ENCODE results near the gene EML4. TPM values are rescaled to one million over a fixed set of nuclear protein-coding genes. Genes with fewer than 3 reads are reported as not detected.

The EML4 gene
- total RNA-seq, 1 donor from 2014 or later: 167 TPM

DNA sequence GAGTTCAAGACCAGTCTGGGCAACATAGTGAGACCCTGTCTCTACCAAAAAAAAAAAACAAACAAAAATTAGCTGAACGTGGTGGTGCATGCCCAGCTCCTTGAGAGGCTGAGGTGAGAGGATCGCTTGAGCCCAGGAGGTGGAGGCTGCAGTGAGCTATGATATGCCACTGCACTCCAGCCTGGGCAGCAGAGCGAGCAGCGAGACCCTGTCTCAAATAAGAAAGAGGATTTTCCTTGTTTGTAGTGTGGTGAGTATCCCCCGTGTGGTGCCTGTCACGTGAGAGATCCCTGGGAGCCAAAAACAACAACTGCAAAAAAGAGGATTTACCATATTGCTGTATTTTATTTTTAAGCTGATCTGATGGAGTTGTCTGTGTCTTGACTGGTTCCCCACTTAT is 9.2 kb downstream of the EML4 start:
- Mint-ChIP-seq H3K27me3 (ENCODE audit: insufficient read depth, low read depth) (peaks cover 3% of the 10 kb centered on the region), H3K36me3 (peaks cover 27% of the 10 kb centered on the region), H3K4me3 (no peak overlapping the region), H3K4me1 (no peaks in the 10 kb centered on the region), H3K27ac (no peak overlapping the region), H3K9me3 (peaks cover 6% of the 10 kb centered on the region)
- no peaks in the 10 kb centered on the region for H3K9me3 ChIP-seq (ENCODE audit: low read depth)
- peaks cover 99% of the 10 kb centered on the region for H3K79me2 ChIP-seq (ENCODE audit: low read depth)
- H2AFZ ChIP-seq (replicated peaks): no peak overlapping the region
- no peak overlapping the region for H3K9ac ChIP-seq
- H3K36me3 ChIP-seq: no peaks in the 10 kb centered on the region
- H3K4me3 ChIP-seq: no peak overlapping the region
- no peaks in the 10 kb centered on the region for H3K27me3 ChIP-seq
- no peak overlapping the region for H3K27ac ChIP-seq
- no peaks in the 10 kb centered on the region for H3K4me1 ChIP-seq
- H4K20me1 ChIP-seq (ENCODE audit: low read depth): peaks cover 50% of the 10 kb centered on the region
- TF ChIP-seq EZH2 (IDR thresholded peaks at IDR 0.05) (no peak), EZH2phosphoT487 (IDR thresholded peaks at IDR 0.05) (no peak), CTCF (IDR thresholded peaks at IDR 0.05) (no peak)
- DNase-seq (ENCODE audit: low spot score): no peak
- no peak overlapping the region for H3K4me2 ChIP-seq
- H3F3A ChIP-seq (ENCODE audit: low read depth): no peaks in the 10 kb centered on the region

DNA sequence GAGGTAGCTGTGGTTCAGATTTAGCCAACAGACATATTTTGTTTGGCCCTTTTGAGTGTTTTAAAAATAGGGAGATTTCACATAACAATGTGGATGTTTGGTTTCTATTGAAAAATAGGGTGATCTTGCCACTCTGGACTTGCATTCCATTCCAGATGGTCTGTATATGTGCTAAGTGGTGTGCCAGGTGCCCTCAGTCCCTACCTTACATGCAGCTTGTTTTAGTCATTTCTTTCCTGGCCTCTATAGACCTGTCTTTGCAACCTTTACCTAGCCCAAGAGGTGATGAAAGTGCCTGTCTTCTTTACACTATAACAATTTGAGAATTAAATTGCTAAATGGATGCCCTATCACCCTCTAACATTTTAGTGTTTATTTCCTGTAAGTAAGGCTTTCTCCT is 11.1 kb downstream of the EML4 start:
- no peak overlapping the region for H3K27ac ChIP-seq

GRCh38 chr2:42182654-42183308 is 13.6 kb downstream of the EML4 start:
- no peak overlapping the region for H3K4me3 ChIP-seq

More for the DNA sequence above, 11.1 kb downstream of the EML4 start:
- Histone ChIP-seq H4K20me1 (ENCODE audit: low read depth) (peaks cover 61% of the 10 kb centered on the region), H3K9ac (no peak overlapping the region), H3K27me3 (no peaks in the 10 kb centered on the region), H3K4me1 (no peaks in the 10 kb centered on the region), H3K79me2 (ENCODE audit: low read depth) (peaks cover 99% of the 10 kb centered on the region), H3K9me3 (ENCODE audit: low read depth) (no peaks in the 10 kb centered on the region), H3K36me3 (no peaks in the 10 kb centered on the region), H3K4me3 (no peak overlapping the region), H3F3A (ENCODE audit: low read depth) (no peaks in the 10 kb centered on the region), H3K4me2 (no peak overlapping the region), H2AFZ (replicated peaks) (no peak overlapping the region)
- H3K27me3 Mint-ChIP-seq (ENCODE audit: insufficient read depth, low read depth): peaks cover 3% of the 10 kb centered on the region
- H3K36me3 Mint-ChIP-seq: peaks cover 31% of the 10 kb centered on the region
- DNase-seq (ENCODE audit: low spot score): no peak
- H3K9me3 Mint-ChIP-seq: peaks cover 6% of the 10 kb centered on the region
- H3K27ac Mint-ChIP-seq: no peak overlapping the region
- H3K4me1 Mint-ChIP-seq: no peaks in the 10 kb centered on the region
- H3K4me3 Mint-ChIP-seq: no peak overlapping the region
- no peak for TF ChIP-seq CTCF (IDR thresholded peaks at IDR 0.05)
- TF ChIP-seq EZH2 (IDR thresholded peaks at IDR 0.05): no peak
- TF ChIP-seq EZH2phosphoT487 (IDR thresholded peaks at IDR 0.05): no peak

More at GRCh38 chr2:42182654-42183308, 13.6 kb downstream of the EML4 start:
- no peaks in the 10 kb centered on the region for H3K4me1 Mint-ChIP-seq
- no peak overlapping the region for H3K27ac Mint-ChIP-seq
- H3K27me3 Mint-ChIP-seq (ENCODE audit: insufficient read depth, low read depth): peaks cover 3% of the 10 kb centered on the region
- Histone ChIP-seq H3K79me2 (ENCODE audit: low read depth) (peaks cover 99% of the 10 kb centered on the region), H2AFZ (replicated peaks) (no peak overlapping the region), H4K20me1 (ENCODE audit: low read depth) (peaks cover 53% of the 10 kb centered on the region), H3F3A (ENCODE audit: low read depth) (no peaks in the 10 kb centered on the region), H3K9me3 (ENCODE audit: low read depth) (no peaks in the 10 kb centered on the region), H3K9ac (no peak overlapping the region), H3K27me3 (no peaks in the 10 kb centered on the region), H3K36me3 (no peaks in the 10 kb centered on the region), H3K4me2 (no peak overlapping the region), H3K27ac (no peak overlapping the region), H3K4me1 (no peaks in the 10 kb centered on the region)
- TF ChIP-seq EZH2phosphoT487 (IDR thresholded peaks at IDR 0.05) (no peak), EZH2 (IDR thresholded peaks at IDR 0.05) (no peak), CTCF (IDR thresholded peaks at IDR 0.05) (no peak)
- H3K9me3 Mint-ChIP-seq: peaks cover 6% of the 10 kb centered on the region
- DNase-seq (ENCODE audit: low spot score): no peak
- peaks cover 25% of the 10 kb centered on the region for H3K36me3 Mint-ChIP-seq
- no peak overlapping the region for H3K4me3 Mint-ChIP-seq

All from neural progenitor cell (in vitro differentiated cells).